HEK293 (cell line): ENCODE data around the gene LAMA2.

ENCODE experiments used
- CTCF ChIA-PET: fragments of 350-600 bp; formaldehyde crosslinking; extraction: SDS; loops from one replicate; lab custom pipeline; 2021; ENCODE audit warnings: antibody characterized with exemption; lab: Yijun Ruan, JAX
- POLR2A ChIA-PET: fragments of 300-600 bp; formaldehyde crosslinking; extraction: SDS; loops from one replicate; lab custom pipeline; 2020; ENCODE audit warnings: antibody characterized with exemption, inconsistent platforms; lab: Yijun Ruan, JAX
- H3K27ac ChIP-seq: fragments of 200-500 bp; sonication (Bioruptor generic); 2 replicates; pipeline ENCODE4 v1.5.1; 2014; ENCODE audit warnings: low read depth, low read length, control low read depth, inconsistent platforms; ENCODE audit errors: extremely low read depth
- H3K36me3 ChIP-seq, 2 experiments: fragments of 200-500 bp in 1 of 2; sonication (Bioruptor generic) in 1 of 2; 1 replicate in 1 of 2; 2 replicates in 1 of 2; pipeline ENCODE4 v1.5.1; 2014 to 2017; ENCODE audit warnings: inconsistent platforms in 2 of 2, low read length in 2 of 2; ENCODE audit not compliant: control insufficient read depth in 2 of 2, insufficient read depth in 1 of 2
- H3K4me1 ChIP-seq: fragments of 200-500 bp; sonication (Bioruptor generic); 2 replicates; pipeline ENCODE4 v1.5.1; 2014; ENCODE audit warnings: mild to moderate bottlenecking, low read length, inconsistent platforms; ENCODE audit not compliant: control insufficient read depth, insufficient read depth
- H3K4me3 ChIP-seq: 2 replicates; pipeline ENCODE4 v1.5.1; 2011; ENCODE audit warnings: low read depth, mild to moderate bottlenecking, control low read depth, low read length, moderate library complexity
- H3K9me3 ChIP-seq: fragments of 200-500 bp; sonication (Bioruptor generic); 2 replicates; pipeline ENCODE4 v1.5.1; 2014; ENCODE audit warnings: low read depth, low read length, inconsistent platforms; ENCODE audit not compliant: control insufficient read depth, insufficient read depth
- CTCF ChIP-seq: fragments of 450-650 bp; formaldehyde crosslinking; IDR thresholded peaks from 2 replicates; pipeline ENCODE4 v1.5.1; 2016; ENCODE audit warnings: missing biosample characterization, missing genetic modification characterization
- HOXA7 ChIP-seq: sonication (generic); formaldehyde crosslinking; IDR thresholded peaks from 2 replicates; pipeline ENCODE4 v1.8.1; 2022; ENCODE audit warnings: missing genetic modification reagents, borderline replicate concordance
- KLF1 ChIP-seq: fragments of 450-650 bp; formaldehyde crosslinking; IDR thresholded peaks from 2 replicates; pipeline ENCODE4 v1.5.1; 2016; ENCODE audit warnings: missing biosample characterization, missing genetic modification characterization
- PRDM10 ChIP-seq: fragments of 450-650 bp; formaldehyde crosslinking; IDR thresholded peaks from 2 replicates; pipeline ENCODE4 v1.5.1; 2016; ENCODE audit warnings: missing biosample characterization, missing genetic modification characterization
- SCRT1 ChIP-seq: fragments of 450-650 bp; formaldehyde crosslinking; IDR thresholded peaks from 2 replicates; pipeline ENCODE4 v1.5.1; 2016; ENCODE audit warnings: missing biosample characterization, missing genetic modification characterization, borderline replicate concordance
- SETDB1 ChIP-seq: IDR thresholded peaks from one replicate; pipeline ENCODE4 v1.6.1; 2017; ENCODE audit warnings: mild to moderate bottlenecking, low read length, moderate library complexity, mixed read lengths; ENCODE audit not compliant: insufficient read length
- SP3 ChIP-seq: fragments of 450-650 bp; formaldehyde crosslinking; IDR thresholded peaks from 2 replicates; pipeline ENCODE4 v1.5.1; 2016; ENCODE audit warnings: missing biosample characterization, missing genetic modification characterization
- ZFP3 ChIP-seq: fragments of 450-650 bp; formaldehyde crosslinking; IDR thresholded peaks from 2 replicates; pipeline ENCODE4 v1.5.1; 2016; ENCODE audit warnings: low read depth, missing biosample characterization, missing genetic modification characterization
- ZFP69B ChIP-seq: fragments of 450-650 bp; formaldehyde crosslinking; IDR thresholded peaks from 2 replicates; pipeline ENCODE4 v1.5.1; 2016; ENCODE audit warnings: missing biosample characterization, missing genetic modification characterization
- ZNF132 ChIP-seq: fragments of 450-650 bp; formaldehyde crosslinking; IDR thresholded peaks from 2 replicates; pipeline ENCODE4 v1.5.1; 2017; ENCODE audit warnings: missing biosample characterization, missing genetic modification characterization, borderline replicate concordance
- ZNF140 ChIP-seq: fragments of 450-650 bp; formaldehyde crosslinking; IDR thresholded peaks from 2 replicates; pipeline ENCODE4 v1.5.1; 2016; ENCODE audit warnings: missing biosample characterization, missing genetic modification characterization
- ZNF174 ChIP-seq: fragments of 450-650 bp; formaldehyde crosslinking; IDR thresholded peaks from 2 replicates; pipeline ENCODE4 v1.5.0; 2017; ENCODE audit warnings: missing biosample characterization, mild to moderate bottlenecking, missing genetic modification characterization
- ZNF488 ChIP-seq: fragments of 450-650 bp; formaldehyde crosslinking; IDR thresholded peaks from 2 replicates; pipeline ENCODE4 v1.5.1; 2016; ENCODE audit warnings: missing biosample characterization, missing genetic modification characterization
- ZNF501 ChIP-seq: fragments of 450-650 bp; formaldehyde crosslinking; IDR thresholded peaks from 2 replicates; pipeline ENCODE4 v1.5.1; 2016; ENCODE audit warnings: missing biosample characterization, missing genetic modification characterization
- ZNF639 ChIP-seq: fragments of 450-650 bp; formaldehyde crosslinking; IDR thresholded peaks from 2 replicates; pipeline ENCODE4 v1.5.1; 2016; ENCODE audit warnings: missing biosample characterization, missing genetic modification characterization
- ZNF692 ChIP-seq: fragments of 450-650 bp; formaldehyde crosslinking; IDR thresholded peaks from 2 replicates; pipeline ENCODE4 v1.5.1; 2016; ENCODE audit warnings: missing biosample characterization, missing genetic modification characterization
- ZNF830 ChIP-seq: fragments of 450-650 bp; IDR thresholded peaks from 2 replicates; pipeline ENCODE4 v1.5.0; 2018; ENCODE audit warnings: missing biosample characterization, missing genetic modification characterization, low read depth, mild to moderate bottlenecking, moderate library complexity
- ZSCAN16 ChIP-seq: fragments of 450-650 bp; formaldehyde crosslinking; IDR thresholded peaks from 2 replicates; pipeline ENCODE4 v1.5.1; 2016; ENCODE audit warnings: missing biosample characterization, missing genetic modification characterization
- ZSCAN18 ChIP-seq: fragments of 450-650 bp; formaldehyde crosslinking; IDR thresholded peaks from 2 replicates; pipeline ENCODE4 v1.5.1; 2016; ENCODE audit warnings: missing biosample characterization, missing genetic modification characterization
- ZSCAN30 ChIP-seq: fragments of 450-650 bp; IDR thresholded peaks from 2 replicates; pipeline ENCODE4 v1.5.1; 2018; ENCODE audit warnings: missing biosample characterization, mild to moderate bottlenecking, missing genetic modification characterization, moderate library complexity

LAMA2 gene

GRCh38 chr6:129475477-129476247, 592.7 kb downstream of the LAMA2 start:
- no peak for TF ChIP-seq ZNF174 (tag by site-specific recombination)
- TF ChIP-seq CTCF, result peak; percentile 65; the same call in 1 of the 2 replicates
- TF ChIP-seq ZNF501 (tag by site-specific recombination), result no peak
- TF ChIP-seq ZNF830, result no peak
- no peak for TF ChIP-seq ZFP3 (tag by site-specific recombination)
- no peak for TF ChIP-seq SCRT1 (tag by site-specific recombination)
- no peak for TF ChIP-seq PRDM10 (tag by site-specific recombination)
- no peaks in the 10 kb centered on the region for H3K4me1 ChIP-seq
- no peaks in the 10 kb centered on the region for H3K36me3 ChIP-seq
- H3K9me3 ChIP-seq, result no peaks in the 10 kb centered on the region
- POLR2A ChIA-PET, result no interaction called here
- CTCF ChIA-PET, result interaction anchor here (0.5 to 1.1 kb wide), 2 partner anchors 9 to 704 kb away, joined by 3 to 4 read pairs; no protein-coding TSS in a partner anchor
- no peak overlapping the region for H3K4me3 ChIP-seq
- no peak overlapping the region for H3K27ac ChIP-seq

- Histone ChIP-seq H3K9me3 (no peaks in the 10 kb centered on the region), H3K27ac (no peak overlapping the region), H3K36me3 (no peaks in the 10 kb centered on the region), H3K4me1 (no peaks in the 10 kb centered on the region), H3K4me3 (no peak overlapping the region)
- CTCF ChIA-PET, result interaction anchor here (0.5 to 0.6 kb wide), 2 partner anchors 274 to 704 kb away, joined by 3 to 5 read pairs; no protein-coding TSS in a partner anchor
- TF ChIP-seq ZSCAN16 (tag by site-specific recombination) (no peak), ZNF140 (tag by site-specific recombination) (no peak), ZNF692 (tag by site-specific recombination) (no peak), SETDB1 (no peak)
- TF ChIP-seq, all 188 proteins: peak for 0
- POLR2A ChIA-PET, result no interaction called here
These were observed 593.3 kb downstream of the LAMA2 start for GRCh38 chr6:129476248-129476564.

- H3K9me3 ChIP-seq, result no peaks in the 10 kb centered on the region
- ChIA-PET CTCF (interaction anchor here (0.6 kb wide), 1 partner anchor 273 kb away, joined by 5 read pairs; no protein-coding TSS in a partner anchor), POLR2A (no interaction called here)
- H3K36me3 ChIP-seq, result no peaks in the 10 kb centered on the region
- H3K27ac ChIP-seq, result no peak overlapping the region
- H3K4me1 ChIP-seq, result no peaks in the 10 kb centered on the region
- no peak overlapping the region for H3K4me3 ChIP-seq
- TF ChIP-seq SP3 (tag by site-specific recombination) (no peak), ZNF639 (tag by site-specific recombination) (no peak), ZNF488 (no peak), ZFP69B (tag by site-specific recombination) (no peak), ZNF132 (tag by site-specific recombination) (no peak), ZSCAN30 (tag by site-specific recombination) (no peak), ZSCAN18 (no peak), KLF1 (tag by site-specific recombination) (no peak), HOXA7 (no peak)
These were observed 593.9 kb downstream of the LAMA2 start for GRCh38 chr6:129476810-129477209.
